ENCODE data around the gene CUBN. TPM values are rescaled to one million over a fixed set of nuclear protein-coding genes. Genes with fewer than 3 reads are reported as not detected.
A peak's percentile ranks its signal among the peaks of the same experiment; 100 is the strongest.

The CUBN gene
- total and polyA plus RNA-seq, 9 of the 15 experiments (the other 6 are each of a cell fraction or from before 2014, with no cell fraction given) = 0.04 to 0.33 (median 0.09) TPM

DNA sequence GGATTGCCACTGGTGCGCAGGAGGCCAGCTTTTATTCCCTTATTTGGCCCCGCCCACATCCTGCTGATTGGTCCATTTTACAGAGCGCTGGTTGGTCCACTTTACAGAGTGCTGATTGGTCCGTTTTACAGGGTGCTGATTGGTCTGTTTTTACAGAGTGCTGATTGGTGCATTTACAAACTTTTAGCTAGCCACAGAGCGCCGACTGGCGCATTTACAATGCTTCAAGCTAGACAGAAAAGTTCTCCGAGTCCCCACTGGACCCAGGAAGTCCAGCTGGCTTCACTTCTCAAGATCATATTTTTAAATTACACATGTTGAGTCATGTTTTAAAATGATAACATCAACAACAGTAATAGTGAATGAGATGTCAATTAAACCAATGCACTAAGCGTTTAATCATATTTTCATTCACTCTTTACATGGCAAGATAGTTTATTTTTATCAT is 128.3 kb downstream of the CUBN start (continued):
- TF ChIP-seq KAT2B (IDR thresholded peaks at IDR 0.05; ENCODE audit: low read depth, low read length) (no peak), GATA2 (CRISPR knock-in tag; IDR thresholded peaks at IDR 0.05) (no peak), SAFB2 (IDR thresholded peaks at IDR 0.05; ENCODE audit: borderline replicate concordance, low read depth, low read length, severe bottlenecking) (no peak), BMI1 (IDR thresholded peaks at IDR 0.05; ENCODE audit: low read length) (no peak), ZNF175 (CRISPR knock-in tag; IDR thresholded peaks at IDR 0.05; ENCODE audit: low read depth) (no peak), MAFG (tag; conservative IDR thresholded peaks at IDR 0.05) (0 out of 2 replicates have a peak, but pooled peaks have one; percentile 11), POLR3G (IDR thresholded peaks at IDR 0.05; ENCODE audit: extremely low read depth, insufficient read length, insufficient replicate concordance) (no peak), UBTF (IDR thresholded peaks at IDR 0.05; ENCODE audit: borderline replicate concordance in 1 of 2, low read depth in 2 of 2, low read length in 2 of 2) (no peak), CHD2 (IDR thresholded peaks at IDR 0.05; ENCODE audit: low read depth, low read length) (no peak), GTF3C2 (IDR thresholded peaks at IDR 0.05; ENCODE audit: borderline replicate concordance, extremely low read depth, insufficient read length) (no peak), DMBX1 (CRISPR knock-in tag; IDR thresholded peaks at IDR 0.05; ENCODE audit: borderline replicate concordance) (no peak), ASH1L (IDR thresholded peaks at IDR 0.05; ENCODE audit: borderline replicate concordance, low read depth, partially characterized antibody) (peak; percentile 30), TEAD2 (tag; IDR thresholded peaks at IDR 0.05) (no peak), ZKSCAN3 (CRISPR knock-in tag; IDR thresholded peaks at IDR 0.05) (no peak), ZNF316 (IDR thresholded peaks at IDR 0.05) (peak; percentile 77), GATAD2A (IDR thresholded peaks at IDR 0.05) (no peak), TRIM24 (IDR thresholded peaks at IDR 0.05) (peak; percentile 12 to 34; a peak in 1 of 4 replicates)
- TF ChIP-seq, protein P1, sequence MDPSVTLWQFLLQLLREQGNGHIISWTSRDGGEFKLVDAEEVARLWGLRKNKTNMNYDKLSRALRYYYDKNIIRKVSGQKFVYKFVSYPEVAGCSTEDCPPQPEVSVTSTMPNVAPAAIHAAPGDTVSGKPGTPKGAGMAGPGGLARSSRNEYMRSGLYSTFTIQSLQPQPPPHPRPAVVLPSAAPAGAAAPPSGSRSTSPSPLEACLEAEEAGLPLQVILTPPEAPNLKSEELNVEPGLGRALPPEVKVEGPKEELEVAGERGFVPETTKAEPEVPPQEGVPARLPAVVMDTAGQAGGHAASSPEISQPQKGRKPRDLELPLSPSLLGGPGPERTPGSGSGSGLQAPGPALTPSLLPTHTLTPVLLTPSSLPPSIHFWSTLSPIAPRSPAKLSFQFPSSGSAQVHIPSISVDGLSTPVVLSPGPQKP (CRISPR knock-in tag; IDR thresholded peaks at IDR 0.05) = no peak
- TF ChIP-seq, protein P2, sequence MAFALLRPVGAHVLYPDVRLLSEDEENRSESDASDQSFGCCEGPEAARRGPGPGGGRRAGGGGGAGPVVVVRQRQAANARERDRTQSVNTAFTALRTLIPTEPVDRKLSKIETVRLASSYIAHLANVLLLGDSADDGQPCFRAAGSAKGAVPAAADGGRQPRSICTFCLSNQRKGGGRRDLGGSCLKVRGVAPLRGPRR (CRISPR knock-in tag; IDR thresholded peaks at IDR 0.05) = no peak
- TF ChIP-seq, protein P3, sequence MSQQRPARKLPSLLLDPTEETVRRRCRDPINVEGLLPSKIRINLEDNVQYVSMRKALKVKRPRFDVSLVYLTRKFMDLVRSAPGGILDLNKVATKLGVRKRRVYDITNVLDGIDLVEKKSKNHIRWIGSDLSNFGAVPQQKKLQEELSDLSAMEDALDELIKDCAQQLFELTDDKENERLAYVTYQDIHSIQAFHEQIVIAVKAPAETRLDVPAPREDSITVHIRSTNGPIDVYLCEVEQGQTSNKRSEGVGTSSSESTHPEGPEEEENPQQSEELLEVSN (IDR thresholded peaks at IDR 0.05; ENCODE audit: borderline replicate concordance in 1 of 2, extremely low read depth in 1 of 2, insufficient read depth in 1 of 2, insufficient read length in 1 of 2, low read depth in 1 of 2, low read length in 1 of 2, poor library complexity in 1 of 2, severe bottlenecking in 1 of 2) = no peak

All from K562 (cell line).